HL-60/S4 treated with retinoic acid at 250 ng/mL for 4 days and 3 days (cell line): Measurements from ENCODE around the gene KRT17.
"Not testable (repeated sequence)": the region's sequence is repeated elsewhere in the genome, so short reads cannot be mapped to it uniquely, and the experiment has no call there.

ENCODE experiments used
- in situ Hi-C: fragments of 300-500 bp; cut with MboI; formaldehyde crosslinking; loops from 2 replicates; pipeline ENCODE4 v1.7.0; 2022; ENCODE audit warnings: low sequenced_read_pairs

KRT17 gene

GRCh38 chr17:41622340-41623183 is 1.8 kb downstream of the KRT17 start:
- in situ Hi-C loops, result not testable (repeated sequence)

- in situ Hi-C loops, result no loop called here
Observed at GRCh38 chr17:41621916-41622315, 2.5 kb downstream of the KRT17 start.

DNA sequence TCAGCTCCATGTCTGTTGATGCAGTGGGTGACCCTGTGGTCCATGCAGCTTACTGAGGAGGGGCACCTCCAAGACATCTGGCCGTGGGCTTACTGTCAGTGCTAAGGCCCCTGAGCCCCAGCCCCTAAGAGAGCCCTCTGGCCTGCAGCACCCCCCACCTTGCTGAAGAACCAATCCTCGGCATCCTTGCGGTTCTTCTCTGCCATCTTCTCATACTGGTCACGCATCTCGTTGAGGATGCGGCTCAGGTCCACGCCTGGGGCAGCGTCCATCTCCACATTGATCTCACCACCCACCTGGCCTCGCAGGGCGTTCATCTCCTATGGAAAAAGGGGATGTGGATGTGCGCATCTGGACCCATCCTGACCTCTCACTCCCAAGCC is 2.9 kb downstream of the KRT17 start:
- in situ Hi-C loops, result not testable (repeated sequence)

DNA sequence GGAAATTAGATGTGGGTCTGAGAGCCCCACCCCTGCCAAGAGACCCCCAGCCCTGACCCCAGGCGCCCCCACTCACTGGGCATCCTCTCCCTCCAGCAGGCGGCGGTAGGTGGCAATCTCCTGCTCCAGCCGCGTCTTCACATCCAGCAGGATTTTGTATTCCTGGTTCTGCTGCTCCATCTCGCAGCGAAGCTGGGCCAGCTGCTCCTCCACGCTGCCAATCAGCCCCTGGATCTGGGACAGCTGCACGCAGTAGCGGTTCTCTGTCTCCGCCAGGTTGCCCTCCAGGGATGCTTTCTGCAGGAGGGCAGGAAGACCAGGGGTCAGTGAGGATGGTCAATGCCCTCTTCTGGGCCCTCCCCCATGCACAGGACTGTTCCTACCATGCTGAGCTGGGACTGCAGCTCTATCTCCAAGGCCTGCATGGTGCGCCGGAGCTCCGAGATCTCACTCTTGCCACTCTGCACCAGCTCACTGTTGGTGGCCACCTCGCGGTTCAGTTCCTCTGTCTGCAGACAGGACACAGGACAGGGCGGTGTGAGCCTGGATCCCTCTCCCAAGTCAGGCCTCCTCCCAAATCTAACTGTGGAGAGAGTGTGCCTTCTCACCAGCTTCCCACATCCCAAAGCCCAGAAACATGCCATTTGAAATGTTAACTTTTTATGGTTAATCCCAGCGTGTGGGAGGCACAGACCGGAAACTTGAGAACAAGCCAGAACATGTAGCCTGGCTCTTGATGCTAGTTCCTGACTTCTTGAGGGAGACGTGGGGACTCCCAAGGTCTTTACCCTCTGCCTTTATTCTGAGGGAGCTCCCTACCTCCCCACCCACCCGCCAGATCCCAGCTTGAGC is 3.6 kb downstream of the KRT17 start:
- in situ Hi-C loops, result no loop called here

GRCh38 chr17:41619927-41620582 is 4.3 kb downstream of the KRT17 start:
- in situ Hi-C loops, result not testable (repeated sequence)

DNA sequence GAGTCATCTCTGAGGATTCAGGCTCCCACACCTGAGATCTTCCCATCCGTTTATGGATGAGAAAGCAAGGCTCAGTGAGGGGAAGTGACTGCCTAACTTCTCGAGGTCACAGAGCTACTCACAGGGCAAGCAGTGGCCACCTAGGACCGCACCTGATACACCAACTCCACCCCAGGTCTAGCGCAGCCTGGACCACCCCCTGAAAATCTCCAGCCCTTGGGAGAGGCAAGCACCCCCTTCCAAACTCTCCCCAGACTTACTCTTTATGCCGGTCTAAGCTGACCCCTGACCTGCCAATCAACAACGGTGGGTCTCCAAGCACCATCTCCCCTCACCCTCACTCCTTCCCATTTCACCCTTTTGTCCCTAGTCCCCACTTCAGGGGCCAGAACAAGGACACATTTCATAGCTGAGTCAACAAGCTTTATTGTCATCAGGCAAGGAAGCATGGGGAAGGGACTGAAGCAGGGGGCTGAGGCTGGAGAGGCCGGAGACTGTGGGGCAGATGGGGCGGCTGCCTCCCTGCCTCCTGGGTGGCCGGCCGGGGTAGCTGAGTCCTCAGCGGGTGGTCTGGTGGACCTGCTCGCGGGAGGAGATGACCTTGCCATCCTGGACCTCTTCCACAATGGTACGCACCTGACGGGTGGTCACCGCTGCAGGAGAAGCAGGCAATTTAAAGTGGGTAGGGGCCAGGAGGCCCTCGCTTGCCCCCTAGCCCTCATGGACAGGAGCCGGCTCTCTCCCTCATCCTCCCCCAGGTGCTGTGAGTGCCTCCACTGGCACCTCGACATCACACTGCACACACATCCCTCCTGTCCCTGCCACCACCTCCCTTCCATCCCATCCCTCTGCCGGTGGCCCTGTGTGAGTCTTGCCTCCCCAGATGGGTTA is 5.1 kb downstream of the KRT17 start:
- in situ Hi-C loops, result no loop called here

DNA sequence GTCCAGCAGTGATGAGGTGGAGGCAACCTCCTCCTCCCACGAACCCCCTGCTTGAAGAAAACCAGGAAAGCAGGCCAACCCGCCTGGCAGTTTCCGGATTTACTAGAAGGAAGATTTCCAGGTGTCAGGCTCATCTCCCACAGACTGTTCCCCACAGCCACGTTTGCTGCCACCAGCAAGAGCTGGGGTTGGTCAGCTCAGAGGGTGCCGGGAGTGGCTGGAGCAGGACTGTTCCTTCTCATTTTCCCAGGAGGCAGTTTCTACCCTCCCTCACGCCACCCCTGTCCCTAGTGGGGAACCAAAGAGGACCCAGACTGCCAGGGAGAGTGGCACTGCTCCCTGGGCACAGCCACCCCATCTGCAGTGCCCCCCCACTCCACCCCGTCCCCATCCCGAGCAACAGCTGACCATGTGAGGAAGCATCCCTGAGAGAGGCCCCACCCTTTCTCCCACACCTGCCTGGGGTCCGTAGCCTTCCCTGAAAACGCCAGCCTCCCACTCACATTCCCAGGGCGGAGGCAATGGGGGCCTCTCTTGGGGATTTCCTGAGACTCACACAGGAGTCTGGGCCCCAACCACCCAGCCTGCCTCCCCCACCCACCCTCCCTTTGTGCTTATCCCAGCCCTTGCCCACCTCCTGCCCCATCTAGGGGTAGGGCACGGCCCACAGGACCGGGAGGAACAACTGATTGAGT is 5.9 kb downstream of the KRT17 start:
- in situ Hi-C loops, result no loop called here

DNA sequence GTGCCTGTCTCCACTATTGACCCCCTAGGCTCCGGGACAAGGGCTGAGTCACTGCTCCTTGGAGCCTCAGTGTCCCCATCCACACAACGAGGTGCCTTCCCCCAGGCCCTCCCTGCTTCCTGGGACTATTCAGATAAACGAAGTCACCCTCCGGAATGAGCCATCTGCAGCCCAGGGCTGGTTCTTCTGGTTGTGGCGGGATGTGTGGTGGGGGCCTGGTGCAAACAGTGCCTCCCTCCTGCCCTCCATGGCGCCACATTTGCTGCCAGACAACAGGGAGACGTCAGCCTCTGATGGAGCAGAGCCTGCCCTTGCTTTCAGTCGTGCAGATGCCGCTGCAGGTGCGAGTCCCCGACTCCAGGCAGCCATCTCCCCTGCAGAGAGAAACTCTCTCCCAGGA is 6.7 kb downstream of the KRT17 start:
- in situ Hi-C loops, result no loop called here

DNA sequence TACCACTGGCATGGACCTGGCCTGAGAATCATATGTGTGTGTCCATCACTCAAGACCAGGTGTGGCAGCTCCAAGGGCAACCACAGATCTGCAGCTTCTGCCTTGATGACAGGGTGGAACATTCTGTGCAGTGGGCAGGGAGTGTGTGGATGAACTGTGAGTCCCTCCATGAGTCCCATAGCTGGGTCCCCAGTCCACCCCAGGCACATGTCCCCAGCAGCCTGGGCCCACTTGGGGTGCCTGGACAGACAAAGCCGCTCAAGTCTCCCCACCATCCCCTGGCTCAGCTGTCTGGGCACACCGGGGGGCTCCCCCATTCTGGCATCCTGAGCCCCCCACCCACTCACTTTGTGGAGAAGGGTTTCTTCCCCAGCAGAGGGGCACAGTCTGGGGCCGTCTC is 7.2 kb downstream of the KRT17 start:
- in situ Hi-C loops, result no loop called here

- in situ Hi-C loops, result not testable (repeated sequence)
Observed at GRCh38 chr17:41616486-41616885, 7.9 kb downstream of the KRT17 start.

- in situ Hi-C loops, result no loop called here
Observed at GRCh38 chr17:41615454-41615853, 8.9 kb downstream of the KRT17 start.

GRCh38 chr17:41614767-41615166 is 9.6 kb downstream of the KRT17 start:
- in situ Hi-C loops, result not testable (repeated sequence)

DNA sequence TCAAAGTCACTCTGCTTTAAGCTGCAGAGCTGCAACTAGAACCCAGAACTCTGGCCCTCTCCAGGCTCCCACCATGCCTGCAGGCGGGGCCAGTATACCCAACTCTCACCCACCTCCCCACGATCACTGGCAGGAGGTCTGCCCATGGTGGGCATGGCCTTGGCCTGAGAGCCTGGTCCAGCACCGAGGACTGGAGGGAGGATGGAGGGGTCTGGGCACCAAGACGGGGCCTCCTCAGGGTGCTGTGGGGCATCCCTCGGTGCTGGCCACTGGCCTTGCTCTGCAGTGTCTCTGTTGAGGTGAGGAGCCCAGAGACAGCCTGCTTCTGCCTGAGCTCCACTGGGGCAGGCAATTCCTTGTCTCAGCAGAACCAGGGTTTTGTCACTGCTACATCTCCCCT is 10.3 kb downstream of the KRT17 start:
- in situ Hi-C loops, result no loop called here

- in situ Hi-C loops, result no loop called here
Observed at GRCh38 chr17:41613277-41614082, 10.9 kb downstream of the KRT17 start.

- in situ Hi-C loops, result not testable (repeated sequence)
Observed at GRCh38 chr17:41612376-41613160, 11.8 kb downstream of the KRT17 start, which contains the start of gene KRT16. Gene KRT16 (minus strand): TSS chr17:41612767. CDS start chr17:41612688, 79 bp downstream.

DNA sequence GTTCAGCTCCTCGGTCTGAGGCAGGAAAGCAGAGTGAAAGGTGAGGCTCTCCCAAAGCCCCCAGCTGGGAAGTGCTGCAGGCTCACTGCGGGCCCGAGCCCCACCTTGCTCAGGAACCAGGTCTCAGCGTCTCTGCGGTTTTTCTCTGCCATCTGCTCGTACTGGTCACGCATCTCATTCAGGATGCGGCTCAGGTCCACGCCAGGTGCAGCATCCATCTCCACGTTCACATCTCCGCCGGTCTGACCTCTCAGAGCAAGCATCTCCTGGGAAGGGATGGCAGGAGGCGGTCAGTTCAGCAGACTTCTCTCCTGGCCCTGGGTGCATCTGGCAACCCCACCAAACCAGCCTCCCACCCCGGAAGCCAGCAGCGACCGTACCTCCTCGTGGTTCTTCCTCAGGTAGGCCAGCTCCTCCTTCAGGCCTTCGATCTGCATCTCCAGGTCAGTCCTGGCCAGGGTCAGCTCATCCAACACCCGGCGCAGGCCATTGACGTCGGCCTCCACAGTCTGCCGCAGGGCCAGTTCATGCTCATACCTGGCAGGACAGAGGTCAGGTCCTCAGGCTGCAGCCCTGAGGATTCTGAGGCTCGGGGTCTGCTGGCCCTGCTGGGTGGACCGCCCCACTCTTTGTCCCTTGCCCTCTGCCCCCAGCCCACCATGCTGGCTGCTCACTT is 13.3 kb downstream of the KRT17 start:
- in situ Hi-C loops, result no loop called here

- in situ Hi-C loops, result not testable (repeated sequence)
Observed at GRCh38 chr17:41610061-41610517, 14.3 kb downstream of the KRT17 start.
